A549 (cell line): ENCODE measurements around the gene KCTD19. TPM values are rescaled to one million over a fixed set of nuclear protein-coding genes. Genes with fewer than 3 reads are reported as not detected.
A peak's percentile ranks its signal among the peaks of the same experiment; 100 is the strongest.

Experiments
- ATAC-seq, 2 experiments: fragments of 200-7000 bp in 1 of 2; fragments of >200 bp in 1 of 2; cut with Nextera tagmentation in 1 of 2; cut with Tn5 transposase in 1 of 2; 3 replicates each; pipeline versions ENCODE4 v1.8.0 to v1.9.1; 2018 to 2020; ENCODE audit warnings: mild to moderate bottlenecking in 1 of 2, moderate library complexity in 1 of 2
- CTCF ChIA-PET: fragments of 300-600 bp; sonication (Branson Sonifier 250); formaldehyde crosslinking; extraction: SDS; loops from one replicate; lab custom pipeline; 2021; ENCODE audit warnings: antibody characterized with exemption, inconsistent platforms; lab: Yijun Ruan, JAX
- POLR2A ChIA-PET: fragments of 350-600 bp; formaldehyde crosslinking; extraction: SDS; loops from one replicate; lab custom pipeline; 2021; ENCODE audit warnings: antibody characterized with exemption, inconsistent platforms; lab: Yijun Ruan, JAX
- DNase-seq, 2 experiments: peaks; one replicate each; pipeline versions ENCODE4 v3.0.0 to v3.0.0-alpha.2; 2011 to 2016; ENCODE audit warnings: low read depth in 1 of 2, low spot score in 1 of 2
- FAIRE-seq: peaks from 2 replicates; lab custom pipeline; 2011; peaks lifted over from hg19 to GRCh38; lab: Jason Lieb, UNC
- H3K27ac ChIP-seq, 2 experiments: fragments of >200 bp; sonication (Bioruptor Twin); formaldehyde crosslinking; 3 replicates each; pipeline ENCODE4 v1.5.1; 2016 to 2017
- H3K4me1 ChIP-seq: fragments of >200 bp; sonication (Bioruptor Twin); formaldehyde crosslinking; 3 replicates; pipeline ENCODE4 v1.6.1; 2016
- H3K4me2 ChIP-seq: fragments of >200 bp; sonication (Bioruptor Twin); formaldehyde crosslinking; 3 replicates; pipeline ENCODE4 v1.6.1; 2016
- H3K4me3 ChIP-seq: fragments of >200 bp; sonication (Bioruptor Twin); formaldehyde crosslinking; 3 replicates; pipeline ENCODE4 v1.5.1; 2016
- H3K9me3 ChIP-seq: fragments of >200 bp; sonication (Bioruptor Twin); formaldehyde crosslinking; 3 replicates; pipeline ENCODE4 v1.6.1; 2016
- CEBPB ChIP-seq, 2 experiments: fragments of >200 bp in 1 of 2; sonication (Bioruptor Twin) in 1 of 2; formaldehyde crosslinking in 1 of 2; IDR thresholded peaks; 2 replicates each; pipeline ENCODE4 v1.6.1; 2012 to 2016
- FOSL2 ChIP-seq, 2 experiments: fragments of 450-650 bp in 1 of 2; fragments of >200 bp in 1 of 2; sonication (Bioruptor Twin) in 1 of 2; formaldehyde crosslinking; IDR thresholded peaks; 2 replicates each; pipeline versions ENCODE4 v1.5.0 to v1.6.1; 2016 to 2020; ENCODE audit warnings: mild to moderate bottlenecking in 1 of 2, moderate library complexity in 1 of 2
- HDAC2 ChIP-seq: fragments of 200-600 bp; sonication (generic); IDR thresholded peaks from 2 replicates; pipeline ENCODE4 v1.6.1; 2016
- HEYL ChIP-seq: fragments of 250-450 bp; sonication (Bioruptor Pico); IDR thresholded peaks from 2 replicates; pipeline ENCODE4 v1.8.0; 2021; ENCODE audit warnings: mild to moderate bottlenecking, moderate library complexity
- HOXB5 ChIP-seq: fragments of 250-450 bp; sonication (Bioruptor Pico); IDR thresholded peaks from 2 replicates; pipeline ENCODE4 v1.5.0; 2020; ENCODE audit warnings: mild to moderate bottlenecking, moderate library complexity
- JUN ChIP-seq, 2 experiments: fragments of >200 bp; sonication (Bioruptor Twin); formaldehyde crosslinking; IDR thresholded peaks; 2 replicates in 1 of 2; 3 replicates in 1 of 2; pipeline ENCODE4 v1.6.1; 2016 to 2017
- JUNB ChIP-seq: fragments of >200 bp; sonication (Bioruptor Twin); formaldehyde crosslinking; IDR thresholded peaks from 2 replicates; pipeline ENCODE4 v1.6.1; 2016
- KDM1A ChIP-seq: fragments of 200-600 bp; sonication (generic); IDR thresholded peaks from 2 replicates; pipeline ENCODE4 v1.6.1; 2016; ENCODE audit warnings: low read depth, mild to moderate bottlenecking
- MAFK ChIP-seq: fragments of 450-650 bp; IDR thresholded peaks from 2 replicates; pipeline ENCODE4 v1.6.1; 2014; ENCODE audit not compliant: partially characterized antibody
- NPAS2 ChIP-seq: fragments of 250-450 bp; sonication (Bioruptor Pico); IDR thresholded peaks from 2 replicates; pipeline ENCODE4 v1.8.0; 2022; ENCODE audit warnings: mild to moderate bottlenecking, moderate library complexity, borderline replicate concordance
- RARB ChIP-seq: fragments of 250-450 bp; sonication (Bioruptor Pico); IDR thresholded peaks from 2 replicates; pipeline ENCODE4 v1.8.0; 2021; ENCODE audit warnings: mild to moderate bottlenecking, moderate library complexity
- SMC3 ChIP-seq: fragments of >200 bp; sonication (Bioruptor Twin); formaldehyde crosslinking; IDR thresholded peaks from 3 replicates; pipeline ENCODE4 v1.6.1; 2018; ENCODE audit warnings: inconsistent platforms
- WGBS: methylation state at CpG from one replicate; pipeline ENCODE4 v1.1.6; 2017; ENCODE audit errors: missing lambda C conversion rate; 5-methylcytosine and 5-hydroxymethylcytosine counted together
- polyA plus RNA-seq, 4 experiments: library from polyadenylated mRNA; depleted of rRNA in 3 of 4; stranded (reverse); fragments of >200 nt; fragmentation: RNase III in 1 of 4; extraction: RNeasy Plus Mini Kit Qiagen cat#74134 plus additional on column Dnase treatment in 1 of 4; gene quantifications; 2 replicates in 3 of 4; 3 replicates in 1 of 4; pipeline ENCODE4 v1.2.3, GENCODE V29; 2011 to 2017
- TF ChIP-seq, protein P1 (sequence below): IDR thresholded peaks from 2 replicates; pipeline ENCODE4 v1.6.1; 2012
- TF ChIP-seq, protein P2 (sequence below): IDR thresholded peaks from 2 replicates; pipeline ENCODE4 v1.6.1; 2012
- TF ChIP-seq, protein P3 (sequence below): fragments of >200 bp; sonication (Bioruptor Twin); formaldehyde crosslinking; IDR thresholded peaks from 3 replicates; pipeline ENCODE4 v1.6.1; 2016
- TF ChIP-seq, protein P4 (sequence below): fragments of 250-450 bp; sonication (Bioruptor Pico); IDR thresholded peaks from 2 replicates; pipeline ENCODE4 v1.5.0; 2020; ENCODE audit warnings: low read depth, mild to moderate bottlenecking, moderate library complexity
- TF ChIP-seq, protein P5 (sequence below): IDR thresholded peaks from 2 replicates; pipeline ENCODE4 v1.6.1; 2012; ENCODE audit warnings: low read depth, borderline replicate concordance

KCTD19 gene
- polyA plus RNA-seq, 2 of the 4 experiments (the other 2 are of a cell fraction) = 0.57 to 1.1 TPM

DNA sequence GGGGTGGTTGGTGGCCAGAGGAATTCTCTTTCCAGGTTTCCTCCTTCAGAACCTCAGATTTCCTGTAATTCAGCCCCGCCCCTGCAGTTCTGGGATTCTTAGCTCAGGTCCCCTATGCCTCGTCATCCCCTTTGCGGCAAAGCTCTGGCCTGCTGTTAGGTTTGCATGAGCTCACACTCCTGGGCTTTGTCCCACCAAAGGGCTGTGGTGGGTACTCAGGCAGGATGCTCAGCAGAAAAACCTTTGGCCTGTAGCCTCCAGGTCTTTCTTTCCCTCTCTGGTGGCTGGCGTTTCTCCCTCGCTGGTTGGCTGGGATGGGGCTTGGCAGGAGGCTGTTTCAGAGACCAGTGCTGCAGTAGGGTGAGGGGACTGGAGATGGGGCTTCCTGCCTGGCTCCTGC, 56.8 kb downstream of the KCTD19 start:
- ATAC-seq (peak in 1 of 2 experiments; percentile 16; a peak in 3 of 6 replicates), FAIRE-seq (no peak), DNase-seq (no peak)
- Histone ChIP-seq H3K4me2 (no peak overlapping the region), H3K4me1 (peaks cover 12% of the 10 kb centered on the region), H3K4me3 (no peak overlapping the region), H3K9me3 (no peaks in the 10 kb centered on the region), H3K27ac (no peak overlapping the region)
- ChIA-PET CTCF (interaction anchor here (0.5 to 4.6 kb wide), 8 partner anchors 9 to 196 kb away, joined by 3 to 25 read pairs (median 4); partner anchors contain the start of gene PLEKHG4), POLR2A (interaction anchor here (0.9 to 1.1 kb wide), 2 partner anchors 10 to 22 kb away, joined by 3 to 5 read pairs; partner anchors contain the start of gene FHOD1)
- TF ChIP-seq, protein P1, sequence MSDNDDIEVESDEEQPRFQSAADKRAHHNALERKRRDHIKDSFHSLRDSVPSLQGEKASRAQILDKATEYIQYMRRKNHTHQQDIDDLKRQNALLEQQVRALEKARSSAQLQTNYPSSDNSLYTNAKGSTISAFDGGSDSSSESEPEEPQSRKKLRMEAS = no peak
- TF ChIP-seq HEYL (CRISPR knock-in tag) (no peak), MAFK (no peak), KDM1A (no peak), SMC3 (no peak), JUN (IDR thresholded peaks at IDR 0.05) (no peak), NPAS2 (no peak), RARB (CRISPR knock-in tag) (no peak), JUNB (no peak), HDAC2 (no peak)
- TF ChIP-seq, protein P2, sequence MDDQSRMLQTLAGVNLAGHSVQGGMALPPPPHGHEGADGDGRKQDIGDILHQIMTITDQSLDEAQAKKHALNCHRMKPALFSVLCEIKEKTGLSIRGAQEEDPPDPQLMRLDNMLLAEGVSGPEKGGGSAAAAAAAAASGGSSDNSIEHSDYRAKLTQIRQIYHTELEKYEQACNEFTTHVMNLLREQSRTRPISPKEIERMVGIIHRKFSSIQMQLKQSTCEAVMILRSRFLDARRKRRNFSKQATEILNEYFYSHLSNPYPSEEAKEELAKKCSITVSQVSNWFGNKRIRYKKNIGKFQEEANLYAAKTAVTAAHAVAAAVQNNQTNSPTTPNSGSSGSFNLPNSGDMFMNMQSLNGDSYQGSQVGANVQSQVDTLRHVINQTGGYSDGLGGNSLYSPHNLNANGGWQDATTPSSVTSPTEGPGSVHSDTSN = no peak
- TF ChIP-seq, protein P3, sequence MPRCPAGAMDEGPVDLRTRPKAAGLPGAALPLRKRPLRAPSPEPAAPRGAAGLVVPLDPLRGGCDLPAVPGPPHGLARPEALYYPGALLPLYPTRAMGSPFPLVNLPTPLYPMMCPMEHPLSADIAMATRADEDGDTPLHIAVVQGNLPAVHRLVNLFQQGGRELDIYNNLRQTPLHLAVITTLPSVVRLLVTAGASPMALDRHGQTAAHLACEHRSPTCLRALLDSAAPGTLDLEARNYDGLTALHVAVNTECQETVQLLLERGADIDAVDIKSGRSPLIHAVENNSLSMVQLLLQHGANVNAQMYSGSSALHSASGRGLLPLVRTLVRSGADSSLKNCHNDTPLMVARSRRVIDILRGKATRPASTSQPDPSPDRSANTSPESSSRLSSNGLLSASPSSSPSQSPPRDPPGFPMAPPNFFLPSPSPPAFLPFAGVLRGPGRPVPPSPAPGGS = no peak
- TF ChIP-seq, protein P4, sequence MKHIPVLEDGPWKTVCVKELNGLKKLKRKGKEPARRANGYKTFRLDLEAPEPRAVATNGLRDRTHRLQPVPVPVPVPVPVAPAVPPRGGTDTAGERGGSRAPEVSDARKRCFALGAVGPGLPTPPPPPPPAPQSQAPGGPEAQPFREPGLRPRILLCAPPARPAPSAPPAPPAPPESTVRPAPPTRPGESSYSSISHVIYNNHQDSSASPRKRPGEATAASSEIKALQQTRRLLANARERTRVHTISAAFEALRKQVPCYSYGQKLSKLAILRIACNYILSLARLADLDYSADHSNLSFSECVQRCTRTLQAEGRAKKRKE (CRISPR knock-in tag) = no peak
- WGBS = 86% methylated on average over 5 of the region's 5 CpGs

DNA sequence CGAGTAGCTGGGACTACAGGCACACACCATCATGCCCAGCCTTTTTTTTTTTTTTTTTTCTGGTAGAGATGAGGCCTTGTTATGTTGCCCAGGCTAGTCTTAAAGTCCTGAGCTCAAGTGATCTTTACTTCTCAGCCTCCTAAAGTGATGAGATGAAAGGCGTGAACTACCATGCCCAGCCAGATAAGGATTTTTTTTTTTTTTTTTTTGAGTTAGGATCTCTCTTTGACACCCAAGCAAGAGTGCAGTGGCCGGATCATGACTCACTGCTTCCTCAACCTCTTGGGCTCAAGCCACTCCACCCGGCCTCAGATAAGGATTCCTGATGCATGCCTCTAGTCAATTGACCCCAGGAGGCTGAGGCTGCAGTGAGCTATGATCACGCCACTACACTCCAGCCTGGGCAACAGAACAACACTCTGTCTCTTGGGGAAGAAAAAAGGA, 58.4 kb downstream of the KCTD19 start:
- Histone ChIP-seq H3K27ac (0 out of 6 replicates have a peak overlapping the region, but pooled peaks of 1 of the 2 experiments have one; percentile 29), H3K9me3 (no peaks in the 10 kb centered on the region), H3K4me2 (no peak overlapping the region), H3K4me3 (no peak overlapping the region), H3K4me1 (peaks cover 12% of the 10 kb centered on the region)
- peak in 1 of 2 experiments; percentile 61 for DNase-seq
- peak; percentile 54 to 66; a peak in 3 of 6 replicates for ATAC-seq
- TF ChIP-seq CEBPB (IDR thresholded peaks at IDR 0.05) (no peak), FOSL2 (IDR thresholded peaks at IDR 0.05) (no peak), FOSL2 (CRISPR knock-in tag; IDR thresholded peaks at IDR 0.05) (peak; percentile 13; the same call in 1 of the 2 replicates)
- TF ChIP-seq, protein P3 = no peak
- 48% methylated on average over 5 of the region's 5 CpGs for WGBS
- FAIRE-seq = no peak
- CTCF ChIA-PET = interaction anchor here (0.6 to 4.6 kb wide), 11 partner anchors 8 to 726 kb away, joined by 3 to 25 read pairs (median 5); partner anchors contain the start of gene PLEKHG4
- POLR2A ChIA-PET = interaction anchor here (0.6 to 0.9 kb wide), 5 partner anchors 10 to 220 kb away, joined by 4 to 9 read pairs (median 5); no protein-coding TSS in a partner anchor

DNA sequence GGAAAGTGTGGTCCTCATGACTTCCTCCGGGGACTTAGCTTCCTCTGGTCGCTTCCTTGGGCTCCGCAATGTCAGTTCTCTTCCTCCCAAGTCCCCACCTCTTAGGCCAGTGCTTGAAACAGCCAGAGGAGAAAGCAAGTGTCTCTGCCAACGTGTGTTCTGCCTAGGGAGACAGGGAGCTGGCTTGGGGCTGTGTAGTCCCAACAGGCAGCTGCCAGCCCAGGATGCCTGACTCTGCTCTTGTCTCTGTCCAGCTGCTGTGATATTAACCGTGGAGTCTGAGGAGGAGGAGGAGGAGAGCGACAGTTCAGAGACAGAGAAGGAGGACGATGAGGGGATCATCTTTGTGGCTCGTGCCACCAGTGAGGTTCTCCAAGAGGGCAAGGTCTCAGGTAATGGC, 60.7 kb downstream of the KCTD19 start:
- WGBS = 87% methylated on average over 8 of the region's 8 CpGs
- peaks cover 12% of the 10 kb centered on the region for H3K4me1 ChIP-seq
- POLR2A ChIA-PET = interaction anchor here (1.2 kb wide), 1 partner anchor 20 kb away, joined by 6 read pairs; no protein-coding TSS in a partner anchor
- FAIRE-seq = no peak
- ATAC-seq = no peak
- DNase-seq = no peak
- no peak for TF ChIP-seq HOXB5 (CRISPR knock-in tag)
- TF ChIP-seq, protein P5, sequence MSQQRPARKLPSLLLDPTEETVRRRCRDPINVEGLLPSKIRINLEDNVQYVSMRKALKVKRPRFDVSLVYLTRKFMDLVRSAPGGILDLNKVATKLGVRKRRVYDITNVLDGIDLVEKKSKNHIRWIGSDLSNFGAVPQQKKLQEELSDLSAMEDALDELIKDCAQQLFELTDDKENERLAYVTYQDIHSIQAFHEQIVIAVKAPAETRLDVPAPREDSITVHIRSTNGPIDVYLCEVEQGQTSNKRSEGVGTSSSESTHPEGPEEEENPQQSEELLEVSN = no peak
- TF ChIP-seq, all 56 proteins: peak for 0
- H3K4me2 ChIP-seq = no peak overlapping the region
- H3K27ac ChIP-seq = no peak overlapping the region
- no peaks in the 10 kb centered on the region for H3K9me3 ChIP-seq
- H3K4me3 ChIP-seq = no peak overlapping the region
- CTCF ChIA-PET = interaction anchor here (0.8 to 4.8 kb wide), 9 partner anchors 12 to 370 kb away, joined by 3 to 26 read pairs (median 4); partner anchors contain the start of genes FHOD1, PLEKHG4 and SLC9A5
